IMR-90 (cell line): Measurements from ENCODE around the gene HNRNPH1. TPM values are rescaled to one million over a fixed set of nuclear protein-coding genes. Genes with fewer than 3 reads are reported as not detected.

Source experiments
- ATAC-seq: fragments of 200-7000 bp; cut with Tn5 transposase; 2 replicates; pipeline ENCODE4 v1.9.1; 2020; ENCODE audit warnings: low read depth, mild to moderate bottlenecking, moderate library complexity
- BruUV-seq: library from RNA; stranded (reverse); fragments of 400-500 nt; replicated peaks from 2 replicates; lab custom pipeline; 2021; lab: Mats Ljungman, UMichigan
- CTCF ChIA-PET: fragments of 300-600 bp; formaldehyde crosslinking; extraction: SDS; loops from one replicate; lab custom pipeline; 2021; ENCODE audit warnings: antibody characterized with exemption; lab: Yijun Ruan, JAX
- POLR2A ChIA-PET: fragments of 300-600 bp; sonication (Branson Sonifier 250); formaldehyde crosslinking; loops from one replicate; lab custom pipeline; 2022; ENCODE audit warnings: antibody characterized with exemption; ENCODE audit not compliant: unreplicated experiment; lab: Charles Lee
- DNase-seq: peaks from one replicate; pipeline ENCODE4 v3.0.0; 2013
- H2AFZ ChIP-seq: replicated peaks from 2 replicates; pipeline ENCODE3; 2013; ENCODE audit warnings: low read length, mild to moderate bottlenecking; ENCODE audit not compliant: poor library complexity
- H2AK5ac ChIP-seq: 2 replicates; pipeline ENCODE4 v1.6.1; 2013; ENCODE audit warnings: low read depth, low read length, inconsistent platforms
- H2AK9ac ChIP-seq: replicated peaks from 2 replicates; pipeline ENCODE3; 2013; ENCODE audit warnings: mild to moderate bottlenecking, low read depth, low read length, moderate library complexity; ENCODE audit not compliant: poor library complexity
- H2BK120ac ChIP-seq: 2 replicates; pipeline ENCODE4 v1.6.1; 2013; ENCODE audit warnings: low read depth, low read length, inconsistent platforms
- H2BK15ac ChIP-seq: 3 replicates; pipeline ENCODE4 v1.6.1; 2013; ENCODE audit warnings: low read depth, low read length, inconsistent platforms
- H2BK20ac ChIP-seq: 2 replicates; pipeline ENCODE4 v1.6.1; 2013; ENCODE audit warnings: low read depth, mild to moderate bottlenecking, inconsistent platforms, low read length, moderate library complexity
- H2BK5ac ChIP-seq: 2 replicates; pipeline ENCODE4 v1.6.1; 2013; ENCODE audit warnings: mild to moderate bottlenecking, low read depth, low read length, inconsistent platforms; ENCODE audit not compliant: poor library complexity, severe bottlenecking
- H3K14ac ChIP-seq: replicated peaks from 2 replicates; pipeline ENCODE4 v1.6.1; 2013; ENCODE audit warnings: low read depth, low read length, inconsistent platforms
- H3K18ac ChIP-seq: 2 replicates; pipeline ENCODE4 v1.6.1; 2013; ENCODE audit warnings: low read depth, low read length, control low read depth
- H3K23ac ChIP-seq: 2 replicates; pipeline ENCODE4 v1.6.1; 2013; ENCODE audit warnings: low read depth, low read length, inconsistent platforms
- H3K27ac ChIP-seq: 2 replicates; pipeline ENCODE4 v1.5.1; 2013; ENCODE audit warnings: mild to moderate bottlenecking, control low read depth, low read length; ENCODE audit not compliant: insufficient read depth
- H3K27me3 ChIP-seq: 2 replicates; pipeline ENCODE4 v1.6.1; 2013; ENCODE audit warnings: low read length; ENCODE audit not compliant: control insufficient read depth, insufficient read depth
- H3K36me3 ChIP-seq: 2 replicates; pipeline ENCODE4 v1.6.1; 2013; ENCODE audit warnings: low read length, mixed read lengths; ENCODE audit not compliant: control insufficient read depth, insufficient read depth
- H3K4ac ChIP-seq: 2 replicates; pipeline ENCODE4 v1.6.1; 2013; ENCODE audit warnings: low read depth, low read length, inconsistent platforms
- H3K4me1 ChIP-seq: 2 replicates; pipeline ENCODE4 v1.6.1; 2013; ENCODE audit warnings: low read length, mixed read lengths; ENCODE audit not compliant: control insufficient read depth, insufficient read depth
- H3K4me2 ChIP-seq: 2 replicates; pipeline ENCODE4 v1.6.1; 2013; ENCODE audit warnings: low read depth, mild to moderate bottlenecking, control low read depth, low read length, moderate library complexity
- H3K4me3 ChIP-seq: 2 replicates; pipeline ENCODE4 v1.5.1; 2013; ENCODE audit warnings: low read depth, mild to moderate bottlenecking, control low read depth, low read length, moderate library complexity; ENCODE audit not compliant: insufficient read depth
- H3K56ac ChIP-seq: 2 replicates; pipeline ENCODE4 v1.6.1; 2013; ENCODE audit warnings: low read length, inconsistent platforms; ENCODE audit not compliant: insufficient read depth; ENCODE audit errors: extremely low read depth
- H3K79me1 ChIP-seq, 2 experiments: 2 replicates each; pipeline ENCODE4 v1.6.1; 2013; ENCODE audit warnings: low read length in 2 of 2, inconsistent platforms in 1 of 2, low read depth in 1 of 2
- H3K9ac ChIP-seq: 2 replicates; pipeline ENCODE4 v1.6.1; 2013; ENCODE audit warnings: low read depth, low read length, control low read depth
- H3K9me1 ChIP-seq: 2 replicates; pipeline ENCODE4 v1.6.1; 2013; ENCODE audit warnings: low read length, inconsistent platforms; ENCODE audit not compliant: insufficient read depth
- H3K9me3 ChIP-seq: 2 replicates; pipeline ENCODE4 v1.6.1; 2013; ENCODE audit warnings: low read length; ENCODE audit not compliant: control insufficient read depth, insufficient read depth
- H4K20me1 ChIP-seq: 2 replicates; pipeline ENCODE4 v1.6.1; 2013; ENCODE audit warnings: low read length, inconsistent platforms; ENCODE audit not compliant: insufficient read depth
- H4K5ac ChIP-seq: 2 replicates; pipeline ENCODE4 v1.6.1; 2013; ENCODE audit warnings: mild to moderate bottlenecking, low read depth, low read length, control low read depth
- H4K8ac ChIP-seq, 2 experiments: 2 replicates each; pipeline ENCODE4 v1.6.1; 2013; ENCODE audit warnings: low read depth in 2 of 2, low read length in 2 of 2, control low read depth in 1 of 2, inconsistent platforms in 1 of 2
- H4K91ac ChIP-seq: 2 replicates; pipeline ENCODE4 v1.6.1; 2013; ENCODE audit warnings: low read depth, low read length, inconsistent platforms; ENCODE audit not compliant: insufficient read depth
- CEBPB ChIP-seq: IDR thresholded peaks from 2 replicates; pipeline ENCODE4 v1.6.1; 2012; ENCODE audit warnings: low read depth, low read length, improper control_type of control experiment
- FOS ChIP-seq: fragments of 150-350 bp; IDR thresholded peaks from 2 replicates; pipeline ENCODE4 v1.6.1; 2016; ENCODE audit warnings: low read depth, low read length
- MAZ ChIP-seq: IDR thresholded peaks from 2 replicates; pipeline ENCODE4 v1.6.1; 2012; ENCODE audit warnings: low read depth, mild to moderate bottlenecking, low read length, improper control_type of control experiment, moderate library complexity, borderline replicate concordance
- WGBS, 2 experiments: methylation state at CpG; one replicate each; pipeline versions ENCODE4 v1.1.5 to v1.1.7; 2013; ENCODE audit warnings: missing lambda C conversion rate in 2 of 2; ENCODE audit not compliant: insufficient read length in 1 of 2; ENCODE audit errors: extremely low coverage in 2 of 2; 5-methylcytosine and 5-hydroxymethylcytosine counted together
- dilution Hi-C: fragments of 300-500 bp; cut with HindIII; formaldehyde crosslinking; loops from one replicate; pipeline ENCODE4 v1.14.3; 2018; ENCODE audit warnings: low sequenced_read_pairs; ENCODE audit not compliant: unreplicated experiment
- in situ Hi-C: fragments of 300-500 bp; cut with MboI; formaldehyde crosslinking; loops from 3 replicates; pipeline ENCODE4 v1.14.3; 2019; ENCODE audit warnings: low sequenced_read_pairs, inconsistent platforms, mixed read lengths
- intact Hi-C: fragments of 100-400 bp; cut with micrococcal nuclease; formaldehyde crosslinking; loops from 2 replicates; pipeline ENCODE4 v1.10.0; 2022
- polyA plus RNA-seq, 3 experiments: library from polyadenylated mRNA; depleted of rRNA; stranded (reverse); fragments of >200 nt; gene quantifications; 2 replicates each; pipeline ENCODE4 v1.2.3, GENCODE V29; 2012; ENCODE audit warnings: low replicate concordance in 1 of 3
- total RNA-seq: library from RNA; depleted of rRNA; stranded (reverse); fragments of >200 nt; gene quantifications from 2 replicates; pipeline ENCODE4 v1.2.3, GENCODE V29; 2012

HNRNPH1 gene
- total and polyA plus RNA-seq, 2 of the 4 experiments (the other 2 are of a cell fraction): 288 to 300 TPM

DNA sequence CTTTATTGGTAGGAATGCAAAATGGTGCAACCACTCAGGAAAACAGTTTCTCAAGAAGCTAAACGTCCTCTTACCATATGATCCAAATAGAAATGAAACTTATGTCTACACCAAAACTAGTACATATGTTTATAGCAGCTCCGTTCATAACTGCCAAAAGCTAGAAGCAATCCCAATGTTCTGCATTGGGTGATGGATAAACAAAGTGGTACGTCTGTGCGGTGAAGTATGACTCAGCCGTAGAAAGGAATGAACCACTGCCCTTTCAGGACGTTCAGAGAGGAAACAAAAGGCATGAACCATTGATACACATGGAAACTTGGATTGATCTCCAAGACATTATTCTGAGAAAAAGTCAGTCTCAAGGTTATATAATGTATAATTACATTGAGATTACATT is 27.6 kb downstream of the HNRNPH1 start:
- Histone ChIP-seq H2BK15ac (no peak overlapping the region), H4K91ac (no peak overlapping the region), H3K4me3 (no peak overlapping the region), H3K79me1 (peaks cover 0 to 5% of the 10 kb centered on the region in 2 experiments; a peak in 1 of 4 replicates), H3K9me3 (no peaks in the 10 kb centered on the region), H3K4me2 (no peak overlapping the region; the same call in 1 of the 2 replicates), H2BK120ac (no peak overlapping the region), H2BK20ac (no peak overlapping the region), H2AK5ac (no peak overlapping the region), H3K9ac (no peak overlapping the region), H4K5ac (no peak overlapping the region), H3K23ac (no peak overlapping the region), H4K8ac (no peak overlapping the region), H2BK5ac (no peak overlapping the region), H2AK9ac (no peak overlapping the region), H3K4ac (no peak overlapping the region), H3K4me1 (no peaks in the 10 kb centered on the region; the same call in 1 of the 2 replicates), H2AFZ (no peak overlapping the region), H3K9me1 (no peaks in the 10 kb centered on the region; the same call in 1 of the 2 replicates), H3K14ac (no peak overlapping the region), H3K18ac (no peak overlapping the region), H4K20me1 (peaks cover 3% of the 10 kb centered on the region), H3K56ac (no peak overlapping the region; the same call in 1 of the 2 replicates), H3K27ac (no peak overlapping the region), H3K36me3 (peaks cover 64% of the 10 kb centered on the region), H3K27me3 (no peaks in the 10 kb centered on the region)
- ATAC-seq (peak; percentile 89), DNase-seq (peak; percentile 88)
- no TSS peak for BruUV-seq
- dilution Hi-C loops (no loop called here), in situ Hi-C loops (no loop called here), intact Hi-C loops (no loop called here)
- no CpG with 5 or more reads among the region's 6 CpGs for WGBS, 2 experiments
- ChIA-PET CTCF (interaction anchor here (1.5 kb wide), 1 partner anchor 72 kb away, joined by 5 read pairs; no protein-coding TSS in a partner anchor), POLR2A (no interaction called here)
- TF ChIP-seq FOS: peak; percentile 47; the same call in 1 of the 2 replicates
- no peak for TF ChIP-seq MAZ
- no peak for TF ChIP-seq CEBPB
